Natural killer cell (primary cell): ENCODE data around the gene PPP2R3B. TPM values are rescaled to one million over a fixed set of nuclear protein-coding genes. Genes with fewer than 3 reads are reported as not detected.

Source experiments
- ATAC-seq, 3 donors: fragments of 150-1000 bp in 2 of 3; fragments of 200-7000 bp in 1 of 3; cut with Tn5 transposase; 1 replicate in 1 of 3; 2 replicates in 2 of 3; pipeline ENCODE4 v1.10.0; 2021; ENCODE audit warnings: mild to moderate bottlenecking in 2 of 3, moderate library complexity in 2 of 3
- DNase-seq, 2 donors: peaks; one replicate each; pipeline versions ENCODE4 v3.0.0 to v3.0.0-alpha.2; 2013 to 2021; ENCODE audit warnings: mixed read lengths in 1 of 2
- H3K27ac ChIP-seq: one replicate; pipeline ENCODE4 v1.5.1; 2013; ENCODE audit warnings: mild to moderate bottlenecking, low read length
- H3K27me3 ChIP-seq: one replicate; pipeline ENCODE4 v1.6.1; 2013; ENCODE audit warnings: low read length; ENCODE audit not compliant: control insufficient read depth, insufficient read depth
- H3K36me3 ChIP-seq: one replicate; pipeline ENCODE4 v1.6.1; 2013; ENCODE audit warnings: low read length; ENCODE audit not compliant: control insufficient read depth, insufficient read depth
- H3K4me1 ChIP-seq: one replicate; pipeline ENCODE4 v1.6.1; 2013; ENCODE audit warnings: low read length; ENCODE audit not compliant: control insufficient read depth, insufficient read depth
- H3K4me3 ChIP-seq: one replicate; pipeline ENCODE4 v1.5.1; 2013; ENCODE audit warnings: low read length
- H3K9me3 ChIP-seq: one replicate; pipeline ENCODE4 v1.6.1; 2013; ENCODE audit warnings: low read length; ENCODE audit not compliant: control insufficient read depth, insufficient read depth
- H3K27ac Mint-ChIP-seq, 2 donors: one replicate each; pipeline ENCODE4 v1.8.0; 2022; ENCODE audit warnings: mild to moderate bottlenecking in 2 of 2, mixed read lengths in 2 of 2, moderate library complexity in 1 of 2
- H3K27me3 Mint-ChIP-seq, 2 donors: one replicate each; pipeline ENCODE4 v1.8.0; 2022; ENCODE audit warnings: low read depth in 2 of 2, mixed read lengths in 2 of 2
- H3K36me3 Mint-ChIP-seq: one replicate; pipeline ENCODE4 v1.8.0; 2022; ENCODE audit warnings: mixed read lengths
- H3K4me1 Mint-ChIP-seq, 2 donors: one replicate each; pipeline ENCODE4 v1.8.0; 2022; ENCODE audit warnings: mixed read lengths in 2 of 2
- H3K4me3 Mint-ChIP-seq: one replicate; pipeline ENCODE4 v1.8.0; 2022; ENCODE audit warnings: mild to moderate bottlenecking, moderate library complexity, mixed read lengths
- H3K9me3 Mint-ChIP-seq, 2 donors: one replicate each; pipeline ENCODE4 v1.8.0; 2022; ENCODE audit warnings: mixed read lengths in 2 of 2
- CTCF ChIP-seq: fragments of 200-600 bp; IDR thresholded peaks from one replicate; pipeline ENCODE4 v1.8.0; 2022; ENCODE audit warnings: antibody characterized with exemption
- WGBS: methylation state at CpG from one replicate; pipeline ENCODE4 v1.1.7; 2013; ENCODE audit warnings: missing lambda C conversion rate; ENCODE audit not compliant: insufficient coverage; 5-methylcytosine and 5-hydroxymethylcytosine counted together
- intact Hi-C: fragments of 100-400 bp; cut with micrococcal nuclease; formaldehyde crosslinking; loops from one replicate; pipeline ENCODE4 v1.14.2; 2022
- total RNA-seq, 4 donors: library from RNA; stranded (reverse); fragments of 120-200 nt in 1 of 4; gene quantifications; one replicate each; pipeline versions ENCODE4 v1.2.3 to v1.2.4, GENCODE V29; 2013 to 2022

PPP2R3B gene
- total RNA-seq, 3 donors from 2014 or later (not counting 1 experiment from before 2014, with no cell fraction given), result 14.0 to 19.4 (median 14.6) TPM

GRCh38 chrX:405149-405548 lies 18.4 kb upstream of the PPP2R3B start:
- no peak for TF ChIP-seq CTCF
- ATAC-seq (no peak), DNase-seq (no peak)
- Histone ChIP-seq H3K4me1 (no peaks in the 10 kb centered on the region), H3K4me3 (no peak overlapping the region), H3K9me3 (peaks cover 4% of the 10 kb centered on the region), H3K36me3 (no peaks in the 10 kb centered on the region), H3K27me3 (no peaks in the 10 kb centered on the region), H3K27ac (no peak overlapping the region)
- Mint-ChIP-seq H3K27ac (no peak overlapping the region), H3K4me1 (no peaks in the 10 kb centered on the region), H3K9me3 (peaks cover 0 to 2% of the 10 kb centered on the region in 2 donors), H3K36me3 (no peaks in the 10 kb centered on the region), H3K4me3 (no peak overlapping the region), H3K27me3 (no peaks in the 10 kb centered on the region)
- intact Hi-C loops, result loop anchor here (10.0 kb wide), 1 partner anchor 60 kb away; no protein-coding TSS in a partner anchor
- WGBS, result 95% methylated on average over 4 of the region's 5 CpGs

- Histone ChIP-seq H3K27ac (no peak overlapping the region), H3K9me3 (peaks cover 4% of the 10 kb centered on the region), H3K27me3 (no peaks in the 10 kb centered on the region), H3K4me3 (no peak overlapping the region), H3K4me1 (no peaks in the 10 kb centered on the region), H3K36me3 (no peaks in the 10 kb centered on the region)
- no peak for TF ChIP-seq CTCF
- no peaks in the 10 kb centered on the region for H3K36me3 Mint-ChIP-seq
- H3K4me3 Mint-ChIP-seq, result no peak overlapping the region
- WGBS, result 98% methylated on average over 7 of the region's 10 CpGs
- no peaks in the 10 kb centered on the region for H3K4me1 Mint-ChIP-seq
- no peaks in the 10 kb centered on the region for H3K27me3 Mint-ChIP-seq
- no peak for ATAC-seq
- intact Hi-C loops, result loop anchor here (10.0 kb wide), 1 partner anchor 60 kb away; no protein-coding TSS in a partner anchor
- no peak for DNase-seq
- H3K27ac Mint-ChIP-seq, result no peak overlapping the region
- H3K9me3 Mint-ChIP-seq, result peaks cover 0 to 2% of the 10 kb centered on the region in 2 donors
Measured at GRCh38 chrX:404656-405055, 17.9 kb upstream of the PPP2R3B start.

GRCh38 chrX:402857-403256 lies 16.1 kb upstream of the PPP2R3B start:
- H3K9me3 Mint-ChIP-seq, result no peaks in the 10 kb centered on the region
- 89% methylated on average over 12 of the region's 12 CpGs for WGBS
- H3K36me3 Mint-ChIP-seq, result no peaks in the 10 kb centered on the region
- H3K27ac Mint-ChIP-seq, result no peak overlapping the region
- no peak overlapping the region for H3K4me3 Mint-ChIP-seq
- DNase-seq (no peak), ATAC-seq (no peak)
- no peak overlapping the region for H3K27ac ChIP-seq
- H3K27me3 ChIP-seq, result no peaks in the 10 kb centered on the region
- no peaks in the 10 kb centered on the region for H3K4me1 Mint-ChIP-seq
- no peaks in the 10 kb centered on the region for H3K36me3 ChIP-seq
- intact Hi-C loops, result loop anchor here (10.0 kb wide), 1 partner anchor 58 kb away; no protein-coding TSS in a partner anchor
- no peak for TF ChIP-seq CTCF
- no peaks in the 10 kb centered on the region for H3K27me3 Mint-ChIP-seq
- H3K4me3 ChIP-seq, result no peak overlapping the region
- H3K4me1 ChIP-seq, result no peaks in the 10 kb centered on the region
- no peaks in the 10 kb centered on the region for H3K9me3 ChIP-seq

GRCh38 chrX:400258-400657 lies 13.6 kb upstream of the PPP2R3B start:
- no peaks in the 10 kb centered on the region for H3K4me1 ChIP-seq
- no peak overlapping the region for H3K4me3 Mint-ChIP-seq
- 88% methylated on average over 15 of the region's 15 CpGs for WGBS
- H3K27ac Mint-ChIP-seq, result no peak overlapping the region
- no peaks in the 10 kb centered on the region for H3K9me3 Mint-ChIP-seq
- no peaks in the 10 kb centered on the region for H3K27me3 Mint-ChIP-seq
- no peak for TF ChIP-seq CTCF
- DNase-seq, result no peak
- H3K27ac ChIP-seq, result no peak overlapping the region
- H3K36me3 Mint-ChIP-seq, result no peaks in the 10 kb centered on the region
- no peaks in the 10 kb centered on the region for H3K36me3 ChIP-seq
- ATAC-seq, result no peak
- no peak overlapping the region for H3K4me3 ChIP-seq
- intact Hi-C loops, result loop anchor here (10.0 kb wide), 1 partner anchor 55 kb away; no protein-coding TSS in a partner anchor
- no peaks in the 10 kb centered on the region for H3K4me1 Mint-ChIP-seq
- no peaks in the 10 kb centered on the region for H3K27me3 ChIP-seq
- H3K9me3 ChIP-seq, result no peaks in the 10 kb centered on the region
